Adipocyte (in vitro differentiated cells): ENCODE results near the gene AMPD3.

Experiments used
- DNase-seq: peaks from one replicate; pipeline ENCODE4 v3.0.0-alpha.2; 2015; ENCODE audit warnings: low read depth
- H3K27me3 ChIP-seq: replicated peaks from 2 replicates; pipeline ENCODE4 v1.7.0; 2013; ENCODE audit warnings: mild to moderate bottlenecking, low read length, moderate library complexity; ENCODE audit not compliant: control insufficient read depth, insufficient read depth
- H3K36me3 ChIP-seq: 2 replicates; pipeline ENCODE4 v1.7.0; 2013; ENCODE audit warnings: low read length, mild to moderate bottlenecking, moderate library complexity; ENCODE audit not compliant: control insufficient read depth, insufficient read depth, severe bottlenecking
- H3K4me1 ChIP-seq: 2 replicates; pipeline ENCODE4 v1.7.0; 2013; ENCODE audit warnings: mild to moderate bottlenecking, low read length, moderate library complexity; ENCODE audit not compliant: control insufficient read depth, insufficient read depth
- H3K4me3 ChIP-seq: 2 replicates; pipeline ENCODE4 v1.7.0; 2013; ENCODE audit warnings: mild to moderate bottlenecking, low read length, moderate library complexity
- H3K9ac ChIP-seq: 2 replicates; pipeline ENCODE4 v1.7.0; 2013; ENCODE audit warnings: mild to moderate bottlenecking, low read length, moderate library complexity
- H3K9me3 ChIP-seq: 2 replicates; pipeline ENCODE4 v1.7.0; 2013; ENCODE audit warnings: mild to moderate bottlenecking, low read length, moderate library complexity; ENCODE audit not compliant: control insufficient read depth

AMPD3 gene

DNA sequence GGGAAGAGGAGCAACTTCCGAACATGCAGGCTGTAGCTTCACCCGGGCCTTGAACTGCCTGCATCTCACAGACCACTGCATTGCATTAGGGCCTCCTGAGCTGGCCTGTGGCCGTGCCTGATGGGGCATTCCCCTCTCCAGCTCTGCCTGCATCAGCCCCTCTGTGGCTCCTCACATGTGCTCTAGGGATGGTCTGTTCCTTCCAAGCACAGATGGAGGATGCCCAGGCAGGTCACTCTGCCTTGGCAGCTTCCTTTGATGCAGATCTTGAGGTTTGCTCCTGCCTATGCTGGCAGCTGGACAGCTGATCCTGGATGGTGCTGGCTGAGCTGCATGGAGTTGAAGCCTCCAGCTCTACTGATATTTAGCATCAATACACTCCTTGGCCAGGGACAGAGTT lies 28.5 kb downstream of the AMPD3 start:
- no peak for DNase-seq
- H3K36me3 ChIP-seq: peaks cover 31% of the 10 kb centered on the region
- no peak overlapping the region for H3K4me3 ChIP-seq
- H3K9ac ChIP-seq: no peak overlapping the region
- no peaks in the 10 kb centered on the region for H3K27me3 ChIP-seq
- H3K4me1 ChIP-seq: peaks cover 7% of the 10 kb centered on the region
- no peaks in the 10 kb centered on the region for H3K9me3 ChIP-seq

DNA sequence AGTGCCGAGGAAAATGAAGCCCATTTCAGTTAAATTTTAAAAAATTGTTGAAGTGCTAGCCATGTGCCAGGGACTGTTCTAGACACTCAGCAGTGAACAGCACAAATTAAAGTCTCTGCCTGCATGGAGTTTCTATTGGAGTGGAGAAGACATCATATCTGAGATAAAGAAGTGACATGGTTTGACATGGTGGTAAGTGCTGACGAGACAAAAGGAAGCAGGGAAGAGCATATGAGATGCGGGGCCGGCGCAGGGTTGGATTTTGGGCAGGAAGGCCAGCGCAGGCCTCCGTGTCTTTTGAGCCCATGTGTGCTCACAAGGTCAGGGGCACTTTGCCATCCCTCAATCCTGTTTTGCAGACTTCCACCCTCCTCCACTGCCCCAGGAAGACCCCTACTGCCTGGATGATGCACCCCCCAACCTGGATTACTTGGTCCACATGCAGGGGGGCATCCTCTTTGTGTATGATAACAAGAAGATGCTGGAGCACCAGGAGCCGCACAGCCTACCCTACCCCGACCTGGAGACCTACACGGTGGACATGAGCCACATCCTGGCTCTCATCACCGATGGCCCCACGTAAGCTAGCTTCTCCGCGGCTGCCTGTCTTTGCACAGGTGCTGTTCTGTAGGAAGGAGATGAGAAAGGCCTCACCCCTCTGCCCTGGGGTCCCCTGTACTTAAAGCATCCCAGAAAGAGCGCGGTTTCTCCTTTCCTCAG lies 29.6 kb downstream of the AMPD3 start:
- Histone ChIP-seq H3K4me3 (no peak overlapping the region), H3K9ac (no peak overlapping the region), H3K9me3 (no peaks in the 10 kb centered on the region), H3K27me3 (no peaks in the 10 kb centered on the region), H3K4me1 (no peaks in the 10 kb centered on the region), H3K36me3 (peaks cover 31% of the 10 kb centered on the region)
- no peak for DNase-seq

DNA sequence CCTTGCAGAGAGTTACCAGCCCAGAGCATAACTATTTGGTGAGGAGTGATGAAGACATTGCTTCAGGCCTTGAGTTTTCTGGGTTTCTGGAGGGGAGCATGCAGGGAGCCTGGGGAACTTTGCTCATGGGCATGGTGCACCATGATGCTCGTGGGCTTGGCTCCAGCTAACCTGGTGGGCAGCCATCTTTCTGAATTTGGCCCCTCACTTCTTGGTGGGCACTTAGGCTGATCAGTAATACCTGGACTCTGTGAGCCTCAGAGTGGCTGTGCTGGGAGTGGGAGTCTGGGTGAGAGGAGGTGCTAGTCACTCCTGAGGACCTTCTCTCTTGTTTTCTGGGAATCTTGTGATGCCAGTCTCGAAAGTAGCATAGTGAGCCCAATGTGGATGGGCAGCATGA lies 30.6 kb downstream of the AMPD3 start:
- Histone ChIP-seq H3K36me3 (peaks cover 28% of the 10 kb centered on the region), H3K9me3 (no peaks in the 10 kb centered on the region), H3K27me3 (no peaks in the 10 kb centered on the region), H3K9ac (no peak overlapping the region), H3K4me1 (peaks cover 9% of the 10 kb centered on the region), H3K4me3 (no peak overlapping the region)
- no peak for DNase-seq

DNA sequence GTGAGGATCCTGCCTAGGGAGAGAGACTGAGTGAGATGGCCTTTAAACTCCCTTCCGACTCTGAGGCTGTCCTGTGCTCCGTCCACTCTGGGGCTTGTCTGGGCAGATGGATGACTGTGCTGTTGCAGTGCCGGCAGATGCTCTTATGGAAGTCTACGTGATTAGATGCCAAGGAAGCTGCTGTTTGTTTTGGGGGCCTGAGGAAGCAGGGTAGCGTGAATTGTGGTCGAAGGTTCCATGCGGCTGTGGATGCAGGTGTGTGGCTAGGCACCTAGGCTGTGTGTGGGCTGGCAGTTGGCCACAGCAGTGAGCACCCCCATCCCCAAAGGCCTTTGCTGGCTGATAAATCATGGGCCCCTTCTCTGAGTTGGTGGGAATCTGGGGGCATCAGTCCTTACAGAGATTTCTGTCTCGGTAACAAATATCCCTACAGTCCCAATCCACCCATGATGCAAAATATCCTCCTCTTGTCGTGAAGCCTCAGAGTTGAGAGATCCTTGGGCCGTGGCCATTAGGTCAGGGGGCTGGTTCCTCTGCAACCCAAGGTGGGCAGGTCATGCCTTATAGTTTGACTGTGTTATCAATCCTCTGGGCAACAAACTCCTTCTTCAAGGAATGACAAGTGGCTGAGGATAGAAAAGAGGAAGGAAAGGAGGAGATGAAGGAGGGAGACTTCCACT lies 31.2 kb downstream of the AMPD3 start:
- Histone ChIP-seq H3K9ac (no peak overlapping the region), H3K9me3 (no peaks in the 10 kb centered on the region), H3K4me3 (no peak overlapping the region), H3K36me3 (peaks cover 28% of the 10 kb centered on the region), H3K27me3 (no peaks in the 10 kb centered on the region), H3K4me1 (peaks cover 15% of the 10 kb centered on the region)
- DNase-seq: no peak

DNA sequence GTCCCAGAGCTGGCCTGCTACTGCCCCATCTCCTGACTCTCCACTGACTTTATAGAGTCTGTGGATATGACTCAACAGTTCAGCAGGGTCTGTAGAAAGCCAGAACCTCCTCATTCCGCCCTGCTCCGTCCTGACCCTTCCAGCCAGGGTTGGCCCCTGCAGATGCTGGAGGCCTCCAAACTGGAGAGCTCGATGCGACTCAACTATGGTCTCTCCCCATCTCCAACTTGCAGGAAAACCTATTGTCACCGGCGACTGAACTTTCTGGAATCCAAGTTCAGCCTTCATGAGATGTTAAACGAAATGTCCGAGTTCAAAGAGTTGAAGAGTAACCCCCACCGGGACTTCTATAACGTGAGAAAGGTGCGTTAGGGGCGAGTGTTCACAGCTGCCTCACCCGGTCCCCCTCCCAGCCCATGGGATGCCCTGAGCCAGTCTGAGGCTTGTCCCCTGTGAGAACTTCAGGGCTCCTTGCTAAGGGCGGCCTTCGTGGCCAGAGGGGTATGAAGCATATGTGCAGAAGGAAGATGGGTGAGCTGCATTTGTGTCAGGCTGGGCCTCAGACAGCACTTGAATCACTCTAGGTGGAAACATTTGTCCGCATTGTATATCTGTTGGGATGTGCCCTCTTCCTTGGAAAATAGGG lies 32.1 kb downstream of the AMPD3 start:
- H3K9ac ChIP-seq: no peak overlapping the region
- H3K4me3 ChIP-seq: no peak overlapping the region
- H3K9me3 ChIP-seq: no peaks in the 10 kb centered on the region
- no peak for DNase-seq
- H3K36me3 ChIP-seq: peaks cover 26% of the 10 kb centered on the region
- H3K4me1 ChIP-seq: peaks cover 23% of the 10 kb centered on the region
- H3K27me3 ChIP-seq: no peaks in the 10 kb centered on the region

DNA sequence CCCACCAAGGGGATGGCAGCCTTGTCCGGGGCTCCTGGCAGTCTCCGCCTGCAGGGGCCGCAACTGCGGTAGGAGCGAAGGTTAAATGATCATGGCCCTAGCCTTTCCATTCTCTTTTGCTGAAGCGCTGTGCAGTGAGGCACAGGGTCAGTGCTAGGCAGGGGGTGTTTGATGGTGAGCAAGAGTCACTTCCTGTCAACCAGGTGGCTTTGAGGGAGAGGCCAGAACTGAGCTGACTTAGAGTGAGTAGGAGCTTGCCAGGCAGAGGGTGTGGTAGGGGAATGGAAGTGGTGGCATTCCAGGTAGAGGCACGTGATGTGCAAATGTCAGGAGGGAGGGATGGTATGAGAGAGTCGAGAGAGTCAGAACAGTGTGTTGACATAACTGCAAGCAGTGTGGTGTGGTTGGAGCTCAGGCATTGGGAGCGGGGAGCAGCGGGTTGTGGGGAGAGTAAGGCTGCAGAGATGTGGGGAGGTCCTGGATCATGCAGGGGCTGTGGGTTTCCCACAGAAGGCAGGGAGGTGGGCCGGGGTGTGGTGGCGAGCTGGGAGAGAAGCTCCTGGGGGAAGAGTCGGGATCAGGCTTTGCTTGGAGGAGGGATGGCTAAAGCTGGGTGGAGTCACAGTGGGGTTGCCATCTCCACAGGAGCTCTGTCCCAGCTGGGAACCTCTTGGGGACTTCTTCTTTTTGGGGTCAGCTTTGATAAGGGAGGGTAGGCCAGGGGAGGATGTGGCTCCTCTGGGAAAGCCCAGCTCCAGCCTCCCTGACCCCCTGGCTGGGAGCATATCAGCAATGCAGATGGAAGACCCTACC lies 33.3 kb downstream of the AMPD3 start:
- peaks cover 25% of the 10 kb centered on the region for H3K4me1 ChIP-seq
- peaks cover 25% of the 10 kb centered on the region for H3K36me3 ChIP-seq
- no peaks in the 10 kb centered on the region for H3K9me3 ChIP-seq
- no peaks in the 10 kb centered on the region for H3K27me3 ChIP-seq
- no peak overlapping the region for H3K9ac ChIP-seq
- no peak for DNase-seq
- H3K4me3 ChIP-seq: no peak overlapping the region

DNA sequence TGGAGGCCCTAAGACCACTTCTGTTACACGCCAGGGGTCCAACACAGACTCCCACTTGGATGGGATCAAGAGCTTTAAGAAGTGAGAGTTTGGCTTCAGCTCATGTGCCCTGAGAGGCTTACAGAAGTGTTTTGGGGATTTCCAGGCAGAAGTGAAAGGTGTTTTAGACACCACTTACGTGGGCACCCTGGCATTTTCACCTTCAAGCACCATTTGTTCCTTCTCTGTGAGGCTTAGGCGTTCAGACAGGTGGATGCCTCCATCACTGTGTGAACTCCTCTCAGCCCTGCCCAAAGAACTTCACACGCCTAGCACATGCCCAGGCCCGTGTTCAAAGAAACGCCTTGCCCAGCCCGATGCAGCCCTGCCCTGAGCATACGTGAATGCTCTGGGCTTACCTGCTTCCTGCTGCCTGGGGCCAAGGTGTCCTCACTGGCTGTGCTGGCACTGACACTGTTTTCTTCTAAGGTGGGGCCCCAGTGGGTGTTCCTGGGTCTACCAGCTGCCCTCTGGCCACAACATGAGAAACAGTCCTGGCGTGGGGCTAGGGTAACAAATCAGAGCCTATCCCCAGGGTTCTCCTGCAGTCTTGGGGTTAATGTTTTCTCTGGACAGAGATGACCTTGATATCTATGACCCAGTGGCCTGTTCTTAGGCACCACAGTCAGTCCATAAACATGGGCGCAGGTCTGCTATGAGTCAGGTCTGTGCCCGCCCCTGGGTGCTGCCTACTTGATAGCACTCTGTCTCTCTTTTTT lies 34.0 kb downstream of the AMPD3 start:
- Histone ChIP-seq H3K27me3 (no peaks in the 10 kb centered on the region), H3K4me3 (no peak overlapping the region), H3K9ac (no peak overlapping the region), H3K4me1 (peaks cover 25% of the 10 kb centered on the region), H3K36me3 (peaks cover 33% of the 10 kb centered on the region), H3K9me3 (no peaks in the 10 kb centered on the region)
- DNase-seq: no peak

DNA sequence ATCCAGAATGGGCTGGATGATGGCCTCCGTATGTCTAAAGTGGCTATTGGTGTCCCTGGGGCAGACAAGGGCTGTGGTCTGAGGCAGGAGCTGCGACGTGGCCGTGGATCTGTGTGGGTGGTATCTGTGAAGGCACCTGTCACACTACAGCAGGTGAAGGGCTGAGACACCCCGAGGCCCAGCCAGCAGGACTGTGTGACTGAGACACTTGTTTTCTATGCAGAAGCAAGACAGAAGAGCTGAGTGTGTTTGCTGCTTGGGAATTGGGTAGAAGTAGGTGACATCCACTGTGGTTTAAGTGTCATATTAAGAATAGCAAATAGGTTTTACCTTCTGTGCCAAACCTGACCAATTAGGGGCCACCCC lies 35.0 kb downstream of the AMPD3 start:
- H3K27me3 ChIP-seq: no peaks in the 10 kb centered on the region
- peak overlapping the region; percentile 17 for H3K9ac ChIP-seq
- H3K9me3 ChIP-seq: no peaks in the 10 kb centered on the region
- no peak overlapping the region for H3K4me3 ChIP-seq
- peaks cover 36% of the 10 kb centered on the region for H3K36me3 ChIP-seq
- peaks cover 25% of the 10 kb centered on the region for H3K4me1 ChIP-seq
- no peak for DNase-seq

DNA sequence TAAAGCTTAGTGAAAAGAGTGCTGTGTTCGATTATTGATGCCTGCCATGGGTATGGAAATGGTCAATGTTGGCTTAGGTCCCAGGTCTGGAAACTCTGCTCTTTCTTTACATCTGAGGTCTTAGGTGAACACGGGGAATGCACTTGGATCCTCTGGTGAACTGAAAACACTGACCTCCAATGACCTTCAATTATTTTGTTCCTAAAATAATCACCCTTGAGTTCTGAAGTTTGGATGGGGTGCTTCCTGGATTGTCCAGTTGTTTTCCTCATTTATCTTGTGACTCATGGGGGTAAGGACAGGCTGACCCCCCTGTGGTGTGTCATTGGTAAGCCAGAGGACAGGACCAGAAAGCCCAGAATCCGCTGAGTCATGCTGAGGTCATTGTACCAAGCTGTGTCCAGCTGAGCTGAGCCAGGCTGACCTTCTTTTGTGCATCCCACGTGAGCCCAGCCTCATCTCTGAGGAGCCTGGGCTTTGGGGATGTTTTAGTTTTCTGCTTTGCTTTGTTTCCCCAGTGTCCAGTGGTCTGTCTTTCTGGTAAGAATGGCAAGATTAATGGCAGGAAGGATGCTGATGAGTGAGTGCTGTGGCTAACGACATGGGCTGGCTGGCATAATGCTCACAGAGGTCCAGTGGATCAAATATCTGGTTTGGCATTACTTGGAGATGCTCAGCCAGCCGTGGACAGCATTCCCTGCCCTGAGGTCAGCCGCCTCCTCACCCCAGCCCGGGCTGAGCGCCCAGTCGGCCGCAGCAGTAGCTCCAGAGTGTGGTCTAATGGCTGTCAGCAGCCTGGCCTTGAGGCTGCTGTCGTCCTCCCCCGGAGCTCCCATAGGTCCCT lies 35.6 kb downstream of the AMPD3 start:
- no peak overlapping the region for H3K4me3 ChIP-seq
- H3K9ac ChIP-seq: peak overlapping the region; percentile 58
- no peaks in the 10 kb centered on the region for H3K9me3 ChIP-seq
- H3K4me1 ChIP-seq: peaks cover 25% of the 10 kb centered on the region
- peaks cover 37% of the 10 kb centered on the region for H3K36me3 ChIP-seq
- no peaks in the 10 kb centered on the region for H3K27me3 ChIP-seq
- peak; percentile 84 for DNase-seq

DNA sequence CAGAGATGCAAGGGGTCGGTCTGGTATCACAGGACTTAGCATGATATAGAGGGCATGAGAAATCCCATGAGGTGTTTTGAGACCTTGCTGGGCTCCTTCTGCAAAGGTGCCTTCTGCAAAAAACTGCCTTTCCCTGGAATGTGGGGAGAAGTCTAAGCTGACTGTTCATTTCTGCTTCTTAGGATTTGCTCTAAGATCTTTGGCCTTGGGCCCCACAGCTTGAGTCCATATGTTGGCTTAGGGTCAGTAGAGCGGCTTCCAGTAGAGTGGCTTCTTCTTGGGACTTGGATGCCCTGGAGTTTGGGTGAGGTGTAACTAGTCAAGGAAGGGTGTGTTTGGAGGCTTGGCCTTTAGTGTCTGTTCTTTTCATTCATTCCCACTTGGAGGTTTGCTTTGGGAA lies 37.0 kb downstream of the AMPD3 start:
- no peak for DNase-seq
- Histone ChIP-seq H3K4me1 (peaks cover 25% of the 10 kb centered on the region), H3K9ac (no peak overlapping the region), H3K36me3 (peaks cover 43% of the 10 kb centered on the region), H3K9me3 (no peaks in the 10 kb centered on the region), H3K27me3 (no peaks in the 10 kb centered on the region), H3K4me3 (no peak overlapping the region)
